Activated naive CD8-positive, alpha-beta T cell (primary cell): Measurements from ENCODE around the gene ALOX15.
"Not testable (repeated sequence)": the region's sequence is repeated elsewhere in the genome, so short reads cannot be mapped to it uniquely, and the experiment has no call there.

Source experiments
- H3K27ac Mint-ChIP-seq: one replicate; pipeline ENCODE4 v1.8.0; 2021; ENCODE audit warnings: mixed read lengths
- H3K27me3 Mint-ChIP-seq: one replicate; pipeline ENCODE4 v1.8.0; 2021; ENCODE audit warnings: mixed read lengths
- H3K36me3 Mint-ChIP-seq: one replicate; pipeline ENCODE4 v1.8.0; 2021; ENCODE audit warnings: mixed read lengths
- H3K4me1 Mint-ChIP-seq: one replicate; pipeline ENCODE4 v1.8.0; 2021; ENCODE audit warnings: low read depth, mixed read lengths
- H3K4me3 Mint-ChIP-seq: one replicate; pipeline ENCODE4 v1.8.0; 2021; ENCODE audit warnings: mild to moderate bottlenecking, mixed read lengths
- H3K9me3 Mint-ChIP-seq: one replicate; pipeline ENCODE4 v1.8.0; 2021; ENCODE audit warnings: low read depth, mixed read lengths

ALOX15 gene

GRCh38 chr17:4597975-4598374 lies 43.5 kb downstream of the ALOX15 start:
- H3K27me3 Mint-ChIP-seq: no peaks in the 10 kb centered on the region
- no peaks in the 10 kb centered on the region for H3K36me3 Mint-ChIP-seq
- peaks cover 2% of the 10 kb centered on the region for H3K4me1 Mint-ChIP-seq
- no peaks in the 10 kb centered on the region for H3K9me3 Mint-ChIP-seq
- H3K4me3 Mint-ChIP-seq: no peak overlapping the region
- H3K27ac Mint-ChIP-seq: no peak overlapping the region

- no peak overlapping the region for H3K4me3 Mint-ChIP-seq
- H3K9me3 Mint-ChIP-seq: no peaks in the 10 kb centered on the region
- H3K27me3 Mint-ChIP-seq: no peaks in the 10 kb centered on the region
- no peak overlapping the region for H3K27ac Mint-ChIP-seq
- H3K4me1 Mint-ChIP-seq: peaks cover 2% of the 10 kb centered on the region
- H3K36me3 Mint-ChIP-seq: no peaks in the 10 kb centered on the region
Measured at GRCh38 chr17:4596636-4597380, 44.7 kb downstream of the ALOX15 start.

DNA sequence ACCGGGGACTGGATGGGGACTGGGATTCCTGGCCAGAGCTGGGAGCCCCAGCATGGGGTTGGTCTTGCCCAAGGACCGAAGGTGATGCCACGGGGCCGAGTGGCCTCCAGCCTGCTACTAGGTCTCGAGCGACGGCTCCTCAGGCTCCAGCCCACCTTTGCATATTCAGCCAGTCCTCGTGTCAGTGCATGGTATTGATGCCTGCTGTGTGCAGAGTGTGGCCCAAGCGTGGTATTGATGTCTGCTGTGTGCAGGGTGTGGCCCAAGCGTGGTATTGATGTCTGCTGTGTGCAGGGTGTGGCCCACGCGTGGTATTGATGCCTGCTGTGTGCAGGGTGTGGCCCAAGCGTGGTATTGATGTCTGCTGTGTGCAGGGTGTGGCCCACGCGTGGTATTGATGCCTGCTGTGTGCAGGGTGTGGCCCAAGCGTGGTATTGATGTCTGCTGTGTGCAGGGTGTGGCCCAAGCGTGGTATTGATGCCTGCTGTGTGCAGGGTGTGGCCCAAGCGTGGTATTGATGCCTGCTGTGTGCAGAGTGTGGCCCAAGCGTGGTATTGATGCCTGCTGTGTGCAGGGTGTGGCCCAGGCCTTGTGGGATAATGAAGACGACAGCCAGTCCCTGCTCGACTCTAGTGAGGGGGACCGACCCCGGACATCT lies 45.7 kb downstream of the ALOX15 start:
- not testable (repeated sequence) for H3K36me3 Mint-ChIP-seq, H3K4me1 Mint-ChIP-seq, H3K9me3 Mint-ChIP-seq, H3K4me3 Mint-ChIP-seq, H3K27ac Mint-ChIP-seq, H3K27me3 Mint-ChIP-seq

DNA sequence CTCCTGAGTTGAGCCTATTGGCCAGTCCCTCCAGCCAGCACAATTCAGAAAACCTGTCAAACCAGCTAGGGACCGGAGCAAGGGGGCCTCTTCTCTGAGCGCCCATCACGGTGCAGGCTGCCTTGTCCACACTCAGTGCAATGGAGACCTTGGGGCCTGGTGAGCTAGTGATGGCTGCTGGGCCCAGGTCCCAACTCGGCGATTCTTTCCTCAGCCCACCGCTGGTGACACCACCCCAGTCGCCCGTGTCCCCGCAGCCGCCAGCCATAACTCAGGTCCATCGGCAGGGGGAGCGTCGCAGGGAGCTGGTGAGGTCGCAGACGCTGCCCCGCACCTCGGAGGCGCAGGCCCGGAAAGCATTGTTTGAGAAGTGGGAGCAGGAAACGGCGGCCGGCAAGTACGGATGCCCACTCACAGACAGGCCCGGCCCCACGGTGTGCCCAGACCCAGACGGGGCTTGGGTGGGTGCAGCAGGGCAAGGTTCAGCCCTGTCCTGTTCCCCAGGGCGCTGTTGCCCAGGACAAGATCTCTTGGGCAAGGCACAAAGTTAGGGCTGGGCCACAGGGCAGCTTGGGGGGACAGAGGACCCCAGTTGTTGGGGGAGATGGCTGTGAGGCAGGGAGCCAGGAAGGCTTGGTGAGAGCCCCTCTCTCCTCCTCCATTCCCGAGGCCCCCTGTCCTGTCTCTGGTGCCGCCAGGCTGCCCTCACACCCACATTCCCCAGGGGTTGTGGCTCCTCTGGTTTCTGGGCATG lies 46.4 kb downstream of the ALOX15 start:
- Mint-ChIP-seq H3K36me3 (no peaks in the 10 kb centered on the region), H3K27ac (no peak overlapping the region), H3K4me3 (no peak overlapping the region), H3K27me3 (no peaks in the 10 kb centered on the region), H3K9me3 (no peaks in the 10 kb centered on the region), H3K4me1 (peaks cover 2% of the 10 kb centered on the region)

GRCh38 chr17:4594406-4594805 lies 47.1 kb downstream of the ALOX15 start:
- H3K27ac Mint-ChIP-seq: no peak overlapping the region
- no peak overlapping the region for H3K4me3 Mint-ChIP-seq
- H3K27me3 Mint-ChIP-seq: no peaks in the 10 kb centered on the region
- H3K4me1 Mint-ChIP-seq: peaks cover 2% of the 10 kb centered on the region
- H3K36me3 Mint-ChIP-seq: no peaks in the 10 kb centered on the region
- no peaks in the 10 kb centered on the region for H3K9me3 Mint-ChIP-seq

GRCh38 chr17:4593021-4593421 lies 48.5 kb downstream of the ALOX15 start:
- Mint-ChIP-seq H3K27me3 (no peaks in the 10 kb centered on the region), H3K36me3 (no peaks in the 10 kb centered on the region), H3K27ac (no peak overlapping the region), H3K9me3 (no peaks in the 10 kb centered on the region), H3K4me1 (peaks cover 2% of the 10 kb centered on the region), H3K4me3 (no peak overlapping the region)

DNA sequence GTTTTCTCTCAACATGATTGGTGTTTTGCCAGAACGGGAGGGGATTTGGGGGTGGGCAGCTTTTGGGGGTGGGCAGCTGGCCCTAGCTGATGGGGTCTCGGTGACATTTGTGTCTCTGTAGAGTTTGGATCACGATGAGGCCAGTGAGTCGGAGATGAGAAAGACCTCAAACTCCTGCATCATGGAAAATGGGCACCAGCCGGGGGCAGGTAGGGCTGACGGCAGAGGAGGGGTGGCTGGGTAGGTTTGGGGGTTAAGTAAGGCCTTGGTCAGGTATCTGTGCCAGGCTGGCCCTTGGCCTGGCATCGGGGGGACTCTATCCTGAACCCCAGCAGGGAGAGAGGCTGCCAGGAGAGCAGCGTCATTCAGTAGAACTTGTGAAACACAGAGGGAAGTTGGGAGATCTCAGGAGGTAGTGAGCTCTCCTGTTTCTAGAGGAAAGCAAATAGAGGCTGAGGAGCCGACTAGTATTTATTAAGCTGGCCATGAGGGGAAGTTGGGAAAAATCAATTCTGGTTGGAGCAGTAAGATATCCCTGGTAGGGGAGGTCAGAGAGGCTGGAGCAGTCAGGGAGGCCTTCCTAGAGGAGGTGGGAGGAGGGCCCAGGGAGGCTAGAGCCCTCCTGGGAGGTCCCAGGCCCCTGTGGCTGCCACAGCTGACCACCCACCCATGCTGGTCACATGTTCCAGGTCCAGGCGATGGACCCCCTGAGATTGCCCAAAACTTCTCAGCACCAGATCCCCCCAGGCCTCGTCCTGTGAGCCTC lies 49.1 kb downstream of the ALOX15 start:
- no peaks in the 10 kb centered on the region for H3K36me3 Mint-ChIP-seq
- H3K9me3 Mint-ChIP-seq: no peaks in the 10 kb centered on the region
- no peaks in the 10 kb centered on the region for H3K27me3 Mint-ChIP-seq
- peaks cover 2% of the 10 kb centered on the region for H3K4me1 Mint-ChIP-seq
- H3K4me3 Mint-ChIP-seq: no peak overlapping the region
- H3K27ac Mint-ChIP-seq: no peak overlapping the region

- no peaks in the 10 kb centered on the region for H3K36me3 Mint-ChIP-seq
- no peaks in the 10 kb centered on the region for H3K27me3 Mint-ChIP-seq
- no peaks in the 10 kb centered on the region for H3K9me3 Mint-ChIP-seq
- no peak overlapping the region for H3K4me3 Mint-ChIP-seq
- H3K27ac Mint-ChIP-seq: no peak overlapping the region
- peaks cover 2% of the 10 kb centered on the region for H3K4me1 Mint-ChIP-seq
Measured at GRCh38 chr17:4591529-4591928, 49.9 kb downstream of the ALOX15 start.

DNA sequence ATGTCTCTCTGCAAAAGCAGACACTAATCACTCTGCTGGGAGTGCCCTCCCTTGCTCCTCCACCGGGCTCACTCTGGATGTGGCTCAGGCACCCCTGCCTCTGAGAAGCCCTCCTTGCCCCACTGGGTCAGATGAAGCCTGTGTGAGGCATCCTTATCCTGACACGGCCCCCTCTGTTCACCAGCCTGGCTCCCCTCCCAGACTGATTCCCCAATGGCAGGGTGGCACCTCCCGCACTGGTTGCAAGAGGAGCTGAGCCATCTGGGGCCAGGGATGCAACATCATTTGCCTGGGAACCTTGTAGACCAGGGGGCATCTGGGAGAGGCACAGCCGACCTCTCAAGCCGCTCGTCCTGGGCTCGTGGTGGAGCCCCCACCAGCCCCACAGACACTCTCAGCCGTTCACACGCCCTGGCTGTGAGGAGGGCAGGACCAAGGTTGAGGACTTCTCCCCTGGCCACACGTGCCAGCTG lies 50.5 kb downstream of the ALOX15 start:
- H3K9me3 Mint-ChIP-seq: no peaks in the 10 kb centered on the region
- no peaks in the 10 kb centered on the region for H3K36me3 Mint-ChIP-seq
- peaks cover 2% of the 10 kb centered on the region for H3K4me1 Mint-ChIP-seq
- no peak overlapping the region for H3K4me3 Mint-ChIP-seq
- H3K27ac Mint-ChIP-seq: no peak overlapping the region
- no peaks in the 10 kb centered on the region for H3K27me3 Mint-ChIP-seq

- H3K4me3 Mint-ChIP-seq, H3K9me3 Mint-ChIP-seq, H3K27ac Mint-ChIP-seq, H3K36me3 Mint-ChIP-seq, H3K4me1 Mint-ChIP-seq, H3K27me3 Mint-ChIP-seq: not testable (repeated sequence)
Measured at GRCh38 chr17:4590042-4590441, 51.4 kb downstream of the ALOX15 start.

GRCh38 chr17:4588898-4589625 lies 52.4 kb downstream of the ALOX15 start:
- Mint-ChIP-seq H3K4me1 (peaks cover 2% of the 10 kb centered on the region), H3K27ac (no peak overlapping the region), H3K36me3 (no peaks in the 10 kb centered on the region), H3K4me3 (no peak overlapping the region), H3K9me3 (no peaks in the 10 kb centered on the region), H3K27me3 (no peaks in the 10 kb centered on the region)

GRCh38 chr17:4588391-4588790 lies 53.1 kb downstream of the ALOX15 start:
- Mint-ChIP-seq H3K4me3 (no peak overlapping the region), H3K27ac (no peak overlapping the region), H3K4me1 (peaks cover 6% of the 10 kb centered on the region), H3K27me3 (peaks cover 3% of the 10 kb centered on the region), H3K36me3 (no peaks in the 10 kb centered on the region), H3K9me3 (no peaks in the 10 kb centered on the region)

GRCh38 chr17:4587803-4588202 lies 53.7 kb downstream of the ALOX15 start:
- H3K9me3 Mint-ChIP-seq: no peaks in the 10 kb centered on the region
- H3K4me1 Mint-ChIP-seq: peaks cover 6% of the 10 kb centered on the region
- no peaks in the 10 kb centered on the region for H3K36me3 Mint-ChIP-seq
- H3K27ac Mint-ChIP-seq: no peak overlapping the region
- peaks cover 6% of the 10 kb centered on the region for H3K27me3 Mint-ChIP-seq
- no peak overlapping the region for H3K4me3 Mint-ChIP-seq

- peaks cover 6% of the 10 kb centered on the region for H3K27me3 Mint-ChIP-seq
- H3K4me3 Mint-ChIP-seq: no peak overlapping the region
- peaks cover 6% of the 10 kb centered on the region for H3K4me1 Mint-ChIP-seq
- H3K9me3 Mint-ChIP-seq: no peaks in the 10 kb centered on the region
- no peak overlapping the region for H3K27ac Mint-ChIP-seq
- no peaks in the 10 kb centered on the region for H3K36me3 Mint-ChIP-seq
Measured at GRCh38 chr17:4587195-4587594, 54.3 kb downstream of the ALOX15 start.
